Gastroesophageal sphincter (tissue), 3 donors: ENCODE measurements around the gene HSPA1B.
"Not testable (repeated sequence)": the region's sequence is repeated elsewhere in the genome, so short reads cannot be mapped to it uniquely, and the experiment has no call there.

Experiments used
- CTCF ChIP-seq, 4 experiments: fragments of 200-600 bp in 2 of 4; fragments of 450-650 bp in 2 of 4; sonication (generic) in 1 of 4; IDR thresholded peaks; one replicate each; pipeline ENCODE4 v1.5.1; 2017 to 2019; ENCODE audit warnings: antibody characterized with exemption in 4 of 4, mild to moderate bottlenecking in 2 of 4, moderate library complexity in 2 of 4
- EP300 ChIP-seq: sonication (generic); formaldehyde crosslinking; IDR thresholded peaks from one replicate; pipeline ENCODE4 v1.6.1; 2017; ENCODE audit warnings: antibody characterized with exemption, mild to moderate bottlenecking
- POLR2AphosphoS5 ChIP-seq: sonication (generic); formaldehyde crosslinking; IDR thresholded peaks from one replicate; pipeline ENCODE4 v1.6.1; 2017; ENCODE audit warnings: antibody characterized with exemption

- TF ChIP-seq CTCF (IDR thresholded peaks at IDR 0.05); EP300; POLR2AphosphoS5: not testable (repeated sequence)
These were observed 12.2 kb downstream of the HSPA1B start for GRCh38 chr6:31839779-31840126.
